ENCODE results near the gene LMX1B.

Gene LMX1B

GRCh38 chr9:126611592-126612325, 2.0 kb upstream of the LMX1B start:
- Histone ChIP-seq H3K27ac (no peak overlapping the region), H3K4me3 (IDR thresholded peaks at IDR 0.05; ENCODE audit: insufficient read depth, low read depth, low read length) (no peak overlapping the region), H3K4me2 (peak overlapping the region; percentile 16; the same call in 1 of the 2 replicates), H3K36me3 (ENCODE audit: insufficient read depth) (no peaks in the 10 kb centered on the region), H3K27me3 (ENCODE audit: insufficient read depth, low read depth) (peaks cover 43% of the 10 kb centered on the region), H4K20me1 (ENCODE audit: insufficient read depth) (no peaks in the 10 kb centered on the region), H2AFZ (ENCODE audit: low read depth) (peak overlapping the region; percentile 27; the same call in 1 of the 2 replicates), H3K9ac (no peak overlapping the region), H3K4me1 (ENCODE audit: low read depth, poor library complexity, severe bottlenecking) (peaks cover 10% of the 10 kb centered on the region), H3K79me2 (ENCODE audit: insufficient read depth, low read depth) (no peaks in the 10 kb centered on the region)
- TF ChIP-seq, protein P1, sequence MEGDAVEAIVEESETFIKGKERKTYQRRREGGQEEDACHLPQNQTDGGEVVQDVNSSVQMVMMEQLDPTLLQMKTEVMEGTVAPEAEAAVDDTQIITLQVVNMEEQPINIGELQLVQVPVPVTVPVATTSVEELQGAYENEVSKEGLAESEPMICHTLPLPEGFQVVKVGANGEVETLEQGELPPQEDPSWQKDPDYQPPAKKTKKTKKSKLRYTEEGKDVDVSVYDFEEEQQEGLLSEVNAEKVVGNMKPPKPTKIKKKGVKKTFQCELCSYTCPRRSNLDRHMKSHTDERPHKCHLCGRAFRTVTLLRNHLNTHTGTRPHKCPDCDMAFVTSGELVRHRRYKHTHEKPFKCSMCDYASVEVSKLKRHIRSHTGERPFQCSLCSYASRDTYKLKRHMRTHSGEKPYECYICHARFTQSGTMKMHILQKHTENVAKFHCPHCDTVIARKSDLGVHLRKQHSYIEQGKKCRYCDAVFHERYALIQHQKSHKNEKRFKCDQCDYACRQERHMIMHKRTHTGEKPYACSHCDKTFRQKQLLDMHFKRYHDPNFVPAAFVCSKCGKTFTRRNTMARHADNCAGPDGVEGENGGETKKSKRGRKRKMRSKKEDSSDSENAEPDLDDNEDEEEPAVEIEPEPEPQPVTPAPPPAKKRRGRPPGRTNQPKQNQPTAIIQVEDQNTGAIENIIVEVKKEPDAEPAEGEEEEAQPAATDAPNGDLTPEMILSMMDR (conservative IDR thresholded peaks at IDR 0.05; ENCODE audit: low read depth, low read length): peak; percentile 73

- Histone ChIP-seq H3K79me2 (ENCODE audit: insufficient read depth, low read depth) (no peaks in the 10 kb centered on the region), H3K4me1 (ENCODE audit: low read depth, poor library complexity, severe bottlenecking) (peaks cover 10% of the 10 kb centered on the region), H3K4me2 (peak overlapping the region; percentile 16; the same call in 1 of the 2 replicates), H3K27ac (no peak overlapping the region), H3K36me3 (ENCODE audit: insufficient read depth) (no peaks in the 10 kb centered on the region), H2AFZ (ENCODE audit: low read depth) (peak overlapping the region; percentile 27; the same call in 1 of the 2 replicates), H4K20me1 (ENCODE audit: insufficient read depth) (no peaks in the 10 kb centered on the region), H3K27me3 (ENCODE audit: insufficient read depth, low read depth) (peaks cover 48% of the 10 kb centered on the region), H3K9ac (no peak overlapping the region), H3K4me3 (IDR thresholded peaks at IDR 0.05; ENCODE audit: insufficient read depth, low read depth, low read length) (no peak overlapping the region)
- TF ChIP-seq, protein P1 (conservative IDR thresholded peaks at IDR 0.05; ENCODE audit: low read depth, low read length): no peak
Observed at GRCh38 chr9:126612326-126612812, 1.4 kb upstream of the LMX1B start.

- no peaks in the 10 kb centered on the region for H3K36me3 ChIP-seq (ENCODE audit: insufficient read depth)
- TF ChIP-seq, protein P1 (conservative IDR thresholded peaks at IDR 0.05; ENCODE audit: low read depth, low read length): no peak
- no peak overlapping the region for H3K27ac ChIP-seq
- peaks cover 53% of the 10 kb centered on the region for H3K27me3 ChIP-seq (ENCODE audit: insufficient read depth, low read depth)
- H4K20me1 ChIP-seq (ENCODE audit: insufficient read depth): no peaks in the 10 kb centered on the region
- no peak overlapping the region for H3K4me3 ChIP-seq (IDR thresholded peaks at IDR 0.05; ENCODE audit: insufficient read depth, low read depth, low read length)
- peaks cover 7% of the 10 kb centered on the region for H3K4me1 ChIP-seq (ENCODE audit: low read depth, poor library complexity, severe bottlenecking)
- H3K4me2 ChIP-seq: no peak overlapping the region
- H3K9ac ChIP-seq: no peak overlapping the region
- no peak overlapping the region for H2AFZ ChIP-seq (ENCODE audit: low read depth)
- H3K79me2 ChIP-seq (ENCODE audit: insufficient read depth, low read depth): no peaks in the 10 kb centered on the region
Observed at GRCh38 chr9:126612813-126613641, 701 bp upstream of the LMX1B start.

DNA sequence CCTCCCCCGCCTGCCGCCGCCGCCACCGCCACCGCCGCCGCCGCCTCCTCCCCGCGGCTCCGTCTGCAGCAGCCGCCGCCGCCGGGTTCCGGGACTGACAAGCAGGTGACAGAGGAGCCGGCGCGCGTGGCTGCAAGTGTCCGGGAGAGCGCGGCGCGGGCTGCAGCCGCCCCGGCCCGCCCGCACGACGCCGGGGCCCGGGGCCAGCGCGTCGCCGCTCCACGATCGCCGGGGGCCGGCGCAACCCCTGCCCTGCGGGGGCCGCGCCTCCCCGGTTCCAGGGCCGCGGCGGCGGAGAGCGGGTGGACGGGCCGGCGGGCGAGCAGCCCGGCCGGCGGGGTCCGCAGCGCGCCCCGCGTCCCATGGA, 343 bp downstream of the LMX1B start:
- Histone ChIP-seq H4K20me1 (ENCODE audit: insufficient read depth) (no peaks in the 10 kb centered on the region), H3K4me2 (no peak overlapping the region), H3K36me3 (ENCODE audit: insufficient read depth) (no peaks in the 10 kb centered on the region), H3K27me3 (ENCODE audit: insufficient read depth, low read depth) (peaks cover 64% of the 10 kb centered on the region), H3K4me3 (IDR thresholded peaks at IDR 0.05; ENCODE audit: insufficient read depth, low read depth, low read length) (no peak overlapping the region), H3K79me2 (ENCODE audit: insufficient read depth, low read depth) (no peaks in the 10 kb centered on the region), H3K9ac (no peak overlapping the region), H2AFZ (ENCODE audit: low read depth) (no peak overlapping the region), H3K27ac (no peak overlapping the region), H3K4me1 (ENCODE audit: low read depth, poor library complexity, severe bottlenecking) (peaks cover 6% of the 10 kb centered on the region)
- TF ChIP-seq, protein P1 (conservative IDR thresholded peaks at IDR 0.05; ENCODE audit: low read depth, low read length): no peak
